Activated T-helper 2 cell treated with anti-CD3 and anti-CD28 coated beads, Interferon-gamma antibody, Interleukin-2, Interleukin-4, amounts not matched to agents 10 μg/mL and 5 μg/mL and 100 μg/mL, durations not matched to agents 14 hours and 24 hours and 36 hours (primary cell): Measurements from ENCODE around the gene ADGRG1. TPM values are rescaled to one million over a fixed set of nuclear protein-coding genes. Genes with fewer than 3 reads are reported as not detected.
A peak's percentile ranks its signal among the peaks of the same experiment; 100 is the strongest.
"Not testable (repeated sequence)": the region's sequence is repeated elsewhere in the genome, so short reads cannot be mapped to it uniquely, and the experiment has no call there.

Source experiments
- DNase-seq: peaks from one replicate; pipeline ENCODE4 v3.0.0; 2021; ENCODE audit warnings: low spot score
- H3K27ac Mint-ChIP-seq: one replicate; pipeline ENCODE4 v1.8.0; 2021; ENCODE audit warnings: mixed read lengths
- H3K27me3 Mint-ChIP-seq: one replicate; pipeline ENCODE4 v1.8.0; 2021; ENCODE audit warnings: low read depth, mixed read lengths
- H3K36me3 Mint-ChIP-seq: one replicate; pipeline ENCODE4 v1.8.0; 2021; ENCODE audit warnings: low read depth, mixed read lengths
- H3K4me1 Mint-ChIP-seq: one replicate; pipeline ENCODE4 v1.8.0; 2021; ENCODE audit warnings: low read depth, mixed read lengths
- H3K4me3 Mint-ChIP-seq: one replicate; pipeline ENCODE4 v1.8.0; 2021; ENCODE audit warnings: low read depth, mild to moderate bottlenecking, moderate library complexity, mixed read lengths
- H3K9me3 Mint-ChIP-seq: one replicate; pipeline ENCODE4 v1.8.0; 2021; ENCODE audit warnings: mixed read lengths
- intact Hi-C: fragments of 100-400 bp; cut with micrococcal nuclease; formaldehyde crosslinking; loops from one replicate; pipeline ENCODE4 v1.15.1; 2023
- total RNA-seq: library from RNA; stranded (reverse); gene quantifications from 2 replicates; pipeline ENCODE4 v1.2.3, GENCODE V29; 2022

ADGRG1 gene
- total RNA-seq, 1 donor from 2014 or later = 1.8 TPM

DNA sequence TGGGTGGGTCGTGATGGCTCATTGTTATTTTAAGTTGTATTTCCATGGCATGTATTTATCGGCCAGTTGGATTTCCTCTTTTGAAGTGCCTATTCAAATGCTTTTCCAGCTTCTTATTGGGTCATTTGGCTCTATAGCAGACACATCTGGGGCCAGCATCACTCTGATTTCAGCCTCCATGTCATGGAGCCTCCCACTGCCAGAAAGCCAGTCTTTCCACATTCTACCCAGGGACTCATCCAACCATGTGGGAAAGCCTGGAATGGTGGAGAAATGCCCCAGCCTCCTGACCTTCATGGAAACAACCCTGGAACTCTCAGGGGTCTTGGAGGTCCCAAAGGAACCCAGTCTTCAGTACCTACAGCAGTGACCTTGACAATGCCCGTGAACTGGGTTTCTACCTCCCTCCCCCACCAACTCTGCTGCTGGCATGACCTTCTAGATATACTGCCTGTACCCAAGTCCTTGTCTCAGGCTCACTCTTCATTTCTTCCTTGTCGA is 33.8 kb upstream of the ADGRG1 start:
- Mint-ChIP-seq H3K9me3 (peaks cover 19% of the 10 kb centered on the region), H3K27ac (no peak overlapping the region), H3K4me1 (peaks cover 42% of the 10 kb centered on the region), H3K27me3 (peaks cover 3% of the 10 kb centered on the region), H3K36me3 (peaks cover 6% of the 10 kb centered on the region), H3K4me3 (no peak overlapping the region)
- intact Hi-C loops = loop anchor here (5.0 kb wide), 1 partner anchor 33 kb away; the partner anchor contains the start of gene ADGRG1
- DNase-seq = no peak

DNA sequence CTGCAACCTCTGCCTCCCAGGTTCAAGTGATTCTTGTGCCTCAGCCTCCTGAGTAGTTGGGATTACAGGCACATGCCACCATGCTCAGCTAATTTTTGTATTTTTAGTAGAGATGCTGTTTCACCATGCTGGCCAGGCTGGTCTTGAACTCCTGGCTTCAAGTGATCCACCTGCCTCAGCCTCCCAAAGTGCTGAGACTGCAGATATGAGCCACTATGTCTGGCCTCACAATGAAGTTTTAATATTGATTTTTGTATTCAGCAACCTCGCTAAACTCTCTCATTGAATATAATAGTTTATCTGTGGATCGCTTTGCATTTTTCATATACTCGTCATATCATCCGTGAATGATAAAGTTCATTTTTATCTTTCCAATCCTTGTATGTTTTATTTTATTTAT is 32.2 kb upstream of the ADGRG1 start:
- H3K4me3 Mint-ChIP-seq, intact Hi-C loops, H3K36me3 Mint-ChIP-seq, H3K27me3 Mint-ChIP-seq, DNase-seq, H3K27ac Mint-ChIP-seq: not testable (repeated sequence)
- Mint-ChIP-seq H3K4me1 (peaks cover 39% of the 10 kb centered on the region), H3K9me3 (peaks cover 19% of the 10 kb centered on the region)

DNA sequence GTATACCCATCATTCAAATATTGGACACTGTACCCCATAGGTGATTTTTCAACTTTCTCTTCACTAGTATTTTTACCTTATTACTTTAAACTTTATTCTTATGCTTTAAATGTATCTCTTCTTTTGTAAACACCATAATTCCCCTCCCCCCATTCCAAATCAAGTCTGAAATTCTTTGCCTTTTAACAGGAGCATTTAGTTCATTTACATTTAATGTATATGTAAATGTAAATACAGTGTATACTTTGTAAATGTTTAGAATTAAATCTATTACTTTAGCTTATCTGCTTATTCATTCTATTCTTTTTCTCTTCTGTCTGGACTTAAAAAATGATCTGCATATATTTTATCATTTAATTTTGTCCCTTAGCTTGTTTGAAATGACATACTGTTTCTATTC is 30.0 kb upstream of the ADGRG1 start:
- intact Hi-C loops = no loop called here
- no peak overlapping the region for H3K4me3 Mint-ChIP-seq
- DNase-seq = no peak
- peaks cover 39% of the 10 kb centered on the region for H3K4me1 Mint-ChIP-seq
- H3K9me3 Mint-ChIP-seq = peaks cover 19% of the 10 kb centered on the region
- peaks cover 6% of the 10 kb centered on the region for H3K36me3 Mint-ChIP-seq
- H3K27me3 Mint-ChIP-seq = peaks cover 6% of the 10 kb centered on the region
- no peak overlapping the region for H3K27ac Mint-ChIP-seq

DNA sequence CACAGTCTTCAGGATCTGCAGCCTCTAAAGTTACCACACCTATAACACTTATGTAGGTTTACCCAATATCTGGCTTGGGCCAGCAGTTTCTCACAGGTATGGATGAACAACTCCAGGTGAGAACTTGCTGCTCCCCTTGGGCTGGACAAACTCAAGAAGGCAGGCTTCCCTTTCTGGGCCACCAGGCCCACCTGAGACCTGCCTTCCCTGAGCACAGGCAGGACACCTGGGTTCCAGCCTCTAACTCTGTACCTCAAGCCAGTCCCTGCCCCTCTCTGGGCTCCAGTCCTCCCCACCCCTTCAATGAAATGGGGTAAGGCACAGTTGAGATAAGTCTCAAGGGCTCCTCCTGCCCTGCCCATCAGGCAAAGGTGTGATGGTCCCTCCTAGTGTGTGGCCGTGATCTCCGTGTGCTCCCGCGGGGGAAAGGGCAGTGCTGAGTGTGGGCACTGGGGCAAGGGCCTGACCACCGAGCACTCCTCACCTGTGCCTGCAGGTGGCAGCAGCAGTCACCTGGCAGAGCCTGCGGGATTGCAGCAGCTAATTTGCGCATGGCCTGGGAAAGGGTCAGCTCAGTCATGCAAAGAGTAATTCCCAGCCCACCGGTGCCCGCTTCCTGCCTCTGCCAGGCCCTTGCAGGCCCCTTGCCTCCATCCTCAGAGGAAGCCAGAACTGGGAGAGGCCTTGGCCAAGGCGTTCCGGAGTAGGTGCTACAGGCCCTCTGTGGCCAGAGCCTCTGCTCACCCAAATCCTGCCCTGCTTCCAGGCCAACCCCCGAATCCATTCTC is 28.2 kb upstream of the ADGRG1 start:
- H3K27me3 Mint-ChIP-seq = peaks cover 7% of the 10 kb centered on the region
- no peak overlapping the region for H3K27ac Mint-ChIP-seq
- peaks cover 6% of the 10 kb centered on the region for H3K36me3 Mint-ChIP-seq
- intact Hi-C loops = loop anchor here (1.0 to 10.0 kb wide), 4 partner anchors 15 to 665 kb away; partner anchors contain the start of gene HERPUD1
- H3K9me3 Mint-ChIP-seq = peaks cover 19% of the 10 kb centered on the region
- peaks cover 49% of the 10 kb centered on the region for H3K4me1 Mint-ChIP-seq
- no peak overlapping the region for H3K4me3 Mint-ChIP-seq
- DNase-seq = no peak

DNA sequence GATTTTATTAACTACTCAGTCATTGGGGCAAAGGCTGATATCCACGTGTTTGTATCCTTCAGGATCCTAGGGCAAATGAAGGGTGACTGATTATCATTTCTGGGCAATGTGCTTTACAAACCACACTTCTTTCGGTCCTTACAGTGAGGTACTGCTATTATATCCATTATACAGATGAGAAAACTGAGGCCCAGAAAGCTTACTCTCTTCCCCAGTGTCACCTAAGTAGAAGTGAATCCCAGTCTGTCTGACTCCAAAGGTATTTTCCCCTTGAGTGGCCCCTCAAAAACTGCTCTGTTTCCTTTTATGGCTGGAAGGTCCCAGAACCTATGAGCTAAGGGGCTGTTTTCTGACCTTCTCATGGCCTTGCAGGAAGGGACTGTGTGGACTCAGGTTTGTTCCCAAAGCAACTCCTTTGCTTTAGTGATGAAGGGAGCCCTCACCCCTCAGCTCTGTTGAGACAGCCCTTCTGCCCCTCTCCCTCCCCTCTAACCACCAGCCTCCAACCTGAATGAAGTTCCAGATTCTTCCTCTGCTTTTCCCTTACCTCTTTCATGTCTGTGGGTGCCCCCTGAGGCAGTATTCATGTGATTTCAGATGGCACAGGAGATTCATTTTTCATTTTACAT is 27.4 kb upstream of the ADGRG1 start:
- Mint-ChIP-seq H3K4me1 (peaks cover 51% of the 10 kb centered on the region), H3K27me3 (peaks cover 7% of the 10 kb centered on the region), H3K27ac (peak overlapping the region; percentile 90), H3K9me3 (peaks cover 14% of the 10 kb centered on the region), H3K36me3 (peaks cover 3% of the 10 kb centered on the region), H3K4me3 (no peak overlapping the region)
- intact Hi-C loops = loop anchor here (1.0 to 10.0 kb wide), 5 partner anchors 8 to 666 kb away; partner anchors contain the start of gene HERPUD1
- no peak for DNase-seq

DNA sequence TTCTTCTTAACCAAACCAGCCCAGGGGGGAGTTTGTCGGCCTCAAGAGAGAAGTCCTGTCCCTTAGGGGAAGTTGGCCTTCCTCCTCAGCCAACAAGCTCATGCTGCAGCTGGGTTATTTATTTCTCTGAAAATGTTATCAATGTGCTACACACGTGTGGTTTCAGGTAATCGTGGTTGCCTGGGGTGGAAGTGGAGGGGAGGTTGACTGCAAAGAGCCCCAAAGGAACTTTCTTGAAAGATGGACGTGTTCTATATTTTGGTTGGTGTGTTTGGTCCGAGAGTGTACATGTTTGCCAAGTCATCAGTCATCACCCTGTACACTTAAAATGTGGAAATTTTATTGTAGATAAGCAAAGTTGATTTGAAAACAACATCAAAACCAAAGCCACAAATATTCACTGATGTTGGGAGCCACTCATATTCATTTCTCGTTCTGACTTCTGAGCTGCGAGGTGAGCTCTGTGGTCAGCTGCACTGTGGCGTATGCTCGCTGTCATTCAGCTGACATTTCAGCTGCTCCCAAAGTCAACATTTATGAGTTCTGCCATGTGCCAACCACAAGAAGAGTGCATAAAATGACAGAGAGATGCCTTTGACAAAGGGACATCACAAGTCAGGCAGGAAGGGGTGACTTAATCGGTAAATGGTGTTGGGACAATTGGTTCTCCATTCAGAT is 26.5 kb upstream of the ADGRG1 start:
- Mint-ChIP-seq H3K36me3 (peaks cover 3% of the 10 kb centered on the region), H3K27ac (peak overlapping the region; percentile 90), H3K4me1 (peaks cover 48% of the 10 kb centered on the region), H3K9me3 (peaks cover 14% of the 10 kb centered on the region), H3K4me3 (peak overlapping the region; percentile 27), H3K27me3 (peaks cover 7% of the 10 kb centered on the region)
- intact Hi-C loops = loop anchor here (1.0 to 10.0 kb wide), 6 partner anchors 7 to 667 kb away; partner anchors contain the start of genes ADGRG1 and HERPUD1
- peak; percentile 79 for DNase-seq

DNA sequence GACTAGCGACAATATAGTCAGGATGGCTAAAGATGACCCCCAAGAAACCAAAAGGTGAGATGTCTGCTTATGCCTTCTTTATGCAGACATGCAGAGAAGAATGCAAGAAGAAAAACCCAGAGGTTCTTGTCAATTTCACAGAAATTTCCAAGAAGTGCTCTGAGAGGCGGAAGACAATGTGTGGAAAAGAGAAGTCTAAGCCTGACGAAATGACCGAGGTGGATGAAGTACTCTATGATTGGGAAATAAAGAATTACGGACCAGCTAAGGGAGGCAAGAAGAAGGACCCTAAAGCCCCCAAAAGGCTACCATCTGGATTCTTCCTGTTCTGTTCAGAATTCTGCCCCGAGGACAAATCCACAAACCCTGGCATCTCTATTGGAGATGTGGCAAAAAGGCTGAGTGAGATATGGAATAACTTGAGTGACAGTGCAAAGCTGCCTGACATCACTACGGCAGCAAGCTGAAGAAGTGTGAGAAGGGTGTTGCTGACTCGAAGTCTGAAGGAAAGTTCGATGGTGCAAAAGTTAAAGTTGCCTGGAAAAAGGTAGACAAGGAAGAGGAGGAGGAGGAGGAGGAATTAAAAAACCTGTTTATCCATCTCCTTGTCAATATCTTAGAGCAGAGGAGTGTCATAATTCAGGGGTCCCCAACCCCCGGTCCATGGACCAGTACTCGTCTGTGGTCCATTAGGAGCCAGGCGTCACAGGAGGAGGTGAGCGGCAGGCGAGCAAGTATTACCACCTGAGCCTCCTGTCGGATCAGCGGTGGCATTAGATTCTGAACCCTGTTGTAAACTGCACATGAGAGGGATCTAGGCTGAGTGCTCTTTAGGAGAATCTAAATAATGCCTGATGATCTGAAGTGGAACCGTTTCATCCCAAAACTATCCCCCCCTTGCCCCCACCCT is 25.1 kb upstream of the ADGRG1 start:
- H3K4me3 Mint-ChIP-seq = no peak overlapping the region
- intact Hi-C loops = loop anchor here (10.0 kb wide), 2 partner anchors 589 to 669 kb away; partner anchors contain the start of gene HERPUD1
- peaks cover 6% of the 10 kb centered on the region for H3K27me3 Mint-ChIP-seq
- no peaks in the 10 kb centered on the region for H3K36me3 Mint-ChIP-seq
- peaks cover 50% of the 10 kb centered on the region for H3K4me1 Mint-ChIP-seq
- no peak overlapping the region for H3K27ac Mint-ChIP-seq
- H3K9me3 Mint-ChIP-seq = peaks cover 5% of the 10 kb centered on the region
- no peak for DNase-seq

DNA sequence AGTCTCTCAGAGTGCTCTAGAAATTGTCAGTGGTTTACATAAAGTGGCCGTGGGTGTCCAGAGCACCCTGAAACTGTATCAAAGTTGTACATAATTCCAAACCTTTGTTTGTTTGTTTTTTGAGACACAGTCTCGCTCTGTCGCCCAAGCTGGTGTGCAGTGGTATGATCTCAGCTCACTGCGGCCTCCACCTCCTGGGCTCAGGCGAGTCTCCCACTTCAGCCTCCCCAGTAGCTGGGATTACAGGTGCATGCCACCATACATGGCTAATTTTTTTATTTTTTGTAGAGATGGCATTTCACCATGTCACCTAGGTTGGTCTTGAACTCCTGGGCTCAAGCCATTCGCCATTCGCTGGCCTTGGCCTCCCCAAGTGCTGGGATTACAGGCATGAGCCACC is 24.3 kb upstream of the ADGRG1 start:
- H3K4me3 Mint-ChIP-seq = no peak overlapping the region
- H3K27me3 Mint-ChIP-seq = peaks cover 6% of the 10 kb centered on the region
- H3K27ac Mint-ChIP-seq = peak overlapping the region; percentile 12
- H3K36me3 Mint-ChIP-seq = no peaks in the 10 kb centered on the region
- intact Hi-C loops = loop anchor here (10.0 kb wide), 2 partner anchors 589 to 669 kb away; partner anchors contain the start of gene HERPUD1
- peaks cover 58% of the 10 kb centered on the region for H3K4me1 Mint-ChIP-seq
- no peaks in the 10 kb centered on the region for H3K9me3 Mint-ChIP-seq
- DNase-seq = no peak

DNA sequence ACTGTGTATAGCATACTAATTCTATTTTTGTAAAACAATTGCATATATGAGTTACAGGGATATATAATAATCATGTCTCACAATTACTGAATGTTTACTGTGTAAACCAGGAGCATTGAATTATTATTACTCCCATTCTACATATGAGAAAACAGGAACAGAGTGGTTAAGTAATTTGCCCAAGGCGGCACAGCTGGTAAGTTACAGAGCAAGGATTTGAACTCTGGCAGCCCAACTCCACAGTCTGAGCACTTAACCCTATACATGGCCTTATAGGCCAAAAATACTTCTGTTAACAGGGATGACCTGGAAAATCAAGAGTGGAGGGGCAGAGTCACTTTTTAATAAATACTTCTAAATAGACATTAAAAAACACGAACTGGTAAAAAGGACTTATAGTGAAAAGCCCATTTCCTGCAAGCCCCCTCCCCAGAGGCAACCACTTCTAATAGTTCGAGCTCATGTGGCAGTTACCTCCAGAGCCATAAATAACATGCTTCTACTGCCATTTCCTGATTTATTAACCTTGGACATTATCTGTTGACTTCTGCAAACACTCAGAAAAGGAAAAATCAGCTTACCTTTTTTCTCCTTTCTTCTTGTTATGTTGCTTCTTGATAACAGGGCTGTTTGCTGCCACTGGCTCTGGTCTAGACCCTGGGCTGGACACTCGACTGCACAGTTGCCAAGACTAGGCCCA is 22.1 kb upstream of the ADGRG1 start:
- no peak for DNase-seq
- H3K27me3 Mint-ChIP-seq = peaks cover 3% of the 10 kb centered on the region
- H3K27ac Mint-ChIP-seq = no peak overlapping the region
- intact Hi-C loops = loop anchor here (10.0 kb wide), 2 partner anchors 591 to 671 kb away; partner anchors contain the start of gene HERPUD1
- peaks cover under 1% of the 10 kb centered on the region for H3K36me3 Mint-ChIP-seq
- H3K9me3 Mint-ChIP-seq = no peaks in the 10 kb centered on the region
- H3K4me3 Mint-ChIP-seq = no peak overlapping the region
- H3K4me1 Mint-ChIP-seq = peaks cover 72% of the 10 kb centered on the region

DNA sequence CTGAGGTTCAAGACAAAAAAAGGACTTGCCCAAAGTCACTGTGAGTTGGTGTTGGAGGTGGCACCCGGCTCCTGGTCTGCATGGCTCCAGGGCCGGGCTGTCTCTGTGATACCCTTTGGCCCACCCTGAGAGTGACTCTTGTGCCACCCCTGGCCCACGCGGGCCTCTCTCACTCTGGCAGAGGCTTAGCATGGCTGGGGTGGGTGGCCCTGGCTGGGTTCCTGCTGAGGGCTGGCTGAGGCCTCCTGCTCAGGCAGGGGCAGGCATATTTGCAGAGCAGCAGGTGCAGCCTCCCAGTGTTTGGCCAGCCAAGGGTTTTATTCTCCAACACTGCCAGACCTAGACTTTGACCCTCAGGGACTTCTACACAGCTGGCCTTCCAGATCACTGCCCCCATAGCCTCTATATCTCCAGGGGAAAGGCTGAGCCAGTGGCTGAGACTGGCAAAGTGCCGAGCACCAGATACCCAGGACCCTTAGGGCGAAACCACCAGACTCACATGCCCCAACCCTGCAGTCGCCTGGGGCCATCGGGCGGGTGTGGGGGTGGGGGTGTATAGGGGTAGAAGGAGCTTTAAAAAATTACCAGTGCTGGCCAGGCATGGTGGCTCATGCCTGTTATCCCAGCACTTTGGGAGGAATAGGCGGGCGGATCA is 21.5 kb upstream of the ADGRG1 start:
- intact Hi-C loops = loop anchor here (10.0 kb wide), 2 partner anchors 592 to 672 kb away; partner anchors contain the start of gene HERPUD1
- Mint-ChIP-seq H3K4me1 (peaks cover 68% of the 10 kb centered on the region), H3K4me3 (no peak overlapping the region), H3K9me3 (no peaks in the 10 kb centered on the region), H3K36me3 (peaks cover 3% of the 10 kb centered on the region), H3K27ac (no peak overlapping the region), H3K27me3 (peaks cover 3% of the 10 kb centered on the region)
- DNase-seq = no peak
